ENCODE measurements around the gene AGTR1.

The AGTR1 gene

GRCh38 chr3:148763156-148763680, 65.5 kb downstream of the AGTR1 start:
- no peak for TF ChIP-seq CTCF (IDR thresholded peaks at IDR 0.05; ENCODE audit: low read depth, low read length)
- Histone ChIP-seq H3K9me3 (ENCODE audit: severe bottlenecking) (no peaks in the 10 kb centered on the region), H3K27me3 (ENCODE audit: insufficient read depth, low read depth, severe bottlenecking) (no peaks in the 10 kb centered on the region), H3K4me3 (ENCODE audit: low read depth, low read length) (no peak overlapping the region), H3K27ac (no peak overlapping the region), H3K36me3 (no peaks in the 10 kb centered on the region)
- DNase-seq = no peak

- no peak for DNase-seq
- TF ChIP-seq CTCF (IDR thresholded peaks at IDR 0.05; ENCODE audit: low read depth, low read length) = no peak
Measured at GRCh38 chr3:148763986-148764935, 66.6 kb downstream of the AGTR1 start.

GRCh38 chr3:148772361-148772760, 74.7 kb downstream of the AGTR1 start:
- no peak for TF ChIP-seq CTCF (IDR thresholded peaks at IDR 0.05; ENCODE audit: low read depth, low read length)
- no peaks in the 10 kb centered on the region for H3K27me3 ChIP-seq (ENCODE audit: insufficient read depth, low read depth, severe bottlenecking)
- no peak overlapping the region for H3K4me3 ChIP-seq (ENCODE audit: low read depth, low read length)
- no peaks in the 10 kb centered on the region for H3K36me3 ChIP-seq
- H3K27ac ChIP-seq = no peak overlapping the region
- no peak for DNase-seq
- H3K9me3 ChIP-seq (ENCODE audit: severe bottlenecking) = no peaks in the 10 kb centered on the region

More at GRCh38 chr3:148763986-148764935, 66.6 kb downstream of the AGTR1 start:
- Histone ChIP-seq H3K4me3 (ENCODE audit: low read depth, low read length) (no peak overlapping the region), H3K36me3 (no peaks in the 10 kb centered on the region), H3K27me3 (ENCODE audit: insufficient read depth, low read depth, severe bottlenecking) (no peaks in the 10 kb centered on the region), H3K27ac (no peak overlapping the region), H3K9me3 (ENCODE audit: severe bottlenecking) (no peaks in the 10 kb centered on the region)

- H3K9me3 ChIP-seq (ENCODE audit: severe bottlenecking) = no peaks in the 10 kb centered on the region
- no peak overlapping the region for H3K27ac ChIP-seq
- no peaks in the 10 kb centered on the region for H3K27me3 ChIP-seq (ENCODE audit: insufficient read depth, low read depth, severe bottlenecking)
- TF ChIP-seq CTCF (IDR thresholded peaks at IDR 0.05; ENCODE audit: low read depth, low read length) = no peak
- H3K4me3 ChIP-seq (ENCODE audit: low read depth, low read length) = no peak overlapping the region
- DNase-seq = no peak
- no peaks in the 10 kb centered on the region for H3K36me3 ChIP-seq
Measured at GRCh38 chr3:148772835-148773234, 75.1 kb downstream of the AGTR1 start.

GRCh38 chr3:148773805-148774204, 76.1 kb downstream of the AGTR1 start:
- Histone ChIP-seq H3K36me3 (no peaks in the 10 kb centered on the region), H3K4me3 (ENCODE audit: low read depth, low read length) (no peak overlapping the region), H3K9me3 (ENCODE audit: severe bottlenecking) (no peaks in the 10 kb centered on the region), H3K27me3 (ENCODE audit: insufficient read depth, low read depth, severe bottlenecking) (no peaks in the 10 kb centered on the region), H3K27ac (no peak overlapping the region)
- TF ChIP-seq CTCF (IDR thresholded peaks at IDR 0.05; ENCODE audit: low read depth, low read length) = no peak
- DNase-seq = no peak

Data from WERI-Rb-1 (cell line).